CD4-positive, alpha-beta T cell (primary cell): ENCODE measurements around the gene INO80E. TPM values are rescaled to one million over a fixed set of nuclear protein-coding genes. Genes with fewer than 3 reads are reported as not detected.

ENCODE experiments used
- ATAC-seq: fragments of 200-7000 bp; cut with Tn5 transposase; one replicate; pipeline ENCODE4 v1.10.0; 2022; ENCODE audit warnings: mild to moderate bottlenecking; ENCODE audit not compliant: poor library complexity
- CTCF ChIA-PET: fragments of 350-600 bp; sonication (Branson Sonifier 250); formaldehyde crosslinking; loops from one replicate; lab custom pipeline; 2021; ENCODE audit warnings: antibody characterized with exemption, inconsistent platforms; lab: Charles Lee
- POLR2A ChIA-PET: fragments of 350-600 bp; sonication (Branson Sonifier 250); formaldehyde crosslinking; loops from one replicate; lab custom pipeline; 2021; ENCODE audit warnings: antibody characterized with exemption, inconsistent platforms; lab: Charles Lee
- DNase-seq, 14 experiments: peaks; one replicate each; pipeline ENCODE4 v3.0.0-alpha.2; 2013 to 2020; ENCODE audit warnings: mixed read lengths in 2 of 14
- H3K27ac ChIP-seq, 2 donors: one replicate each; pipeline versions ENCODE4 v1.5.1 to v1.7.0; 2013; ENCODE audit warnings: low read length in 2 of 2, low read depth in 1 of 2, mild to moderate bottlenecking in 1 of 2
- H3K27me3 ChIP-seq, 2 experiments: 1 replicate in 1 of 2; 2 replicates in 1 of 2; pipeline versions ENCODE4 v1.6.1 to v1.7.0; 2013; ENCODE audit warnings: low read length in 2 of 2, control low read depth in 1 of 2, mild to moderate bottlenecking in 1 of 2, moderate library complexity in 1 of 2; ENCODE audit not compliant: insufficient read depth in 2 of 2, control insufficient read depth in 1 of 2
- H3K36me3 ChIP-seq: one replicate; pipeline ENCODE4 v1.6.1; 2013; ENCODE audit warnings: low read length, control low read depth; ENCODE audit not compliant: insufficient read depth
- H3K4me1 ChIP-seq: one replicate; pipeline ENCODE4 v1.6.1; 2013; ENCODE audit warnings: low read length, control low read depth; ENCODE audit not compliant: insufficient read depth
- H3K4me3 ChIP-seq: one replicate; pipeline ENCODE4 v1.5.1; 2013; ENCODE audit warnings: mild to moderate bottlenecking, low read length, moderate library complexity
- H3K9me3 ChIP-seq, 2 experiments: 1 replicate in 1 of 2; 2 replicates in 1 of 2; pipeline versions ENCODE4 v1.6.1 to v1.7.0; 2013; ENCODE audit warnings: low read length in 2 of 2, mild to moderate bottlenecking in 2 of 2, control low read depth in 1 of 2, moderate library complexity in 1 of 2; ENCODE audit not compliant: control insufficient read depth in 1 of 2, insufficient read depth in 1 of 2
- H3K27ac Mint-ChIP-seq: one replicate; pipeline ENCODE4 v1.8.0; 2020; ENCODE audit warnings: mixed read lengths
- H3K27me3 Mint-ChIP-seq: one replicate; pipeline ENCODE4 v1.8.0; 2021; ENCODE audit warnings: mixed read lengths
- H3K36me3 Mint-ChIP-seq: one replicate; pipeline ENCODE4 v1.8.0; 2021; ENCODE audit warnings: low read depth, mixed read lengths
- H3K4me1 Mint-ChIP-seq: one replicate; pipeline ENCODE4 v1.8.0; 2021; ENCODE audit warnings: low read depth, mixed read lengths
- H3K4me3 Mint-ChIP-seq: one replicate; pipeline ENCODE4 v1.8.0; 2020; ENCODE audit warnings: mild to moderate bottlenecking, mixed read lengths
- H3K9me3 Mint-ChIP-seq: one replicate; pipeline ENCODE4 v1.8.0; 2020; ENCODE audit warnings: mixed read lengths
- CTCF ChIP-seq: fragments of 200-600 bp; IDR thresholded peaks from one replicate; pipeline ENCODE4 v1.8.0; 2022; ENCODE audit warnings: antibody characterized with exemption, mild to moderate bottlenecking
- intact Hi-C, 2 experiments: fragments of 100-400 bp; cut with DNase I in 1 of 2; cut with micrococcal nuclease in 1 of 2; formaldehyde crosslinking; loops; one replicate each; pipeline versions ENCODE4 v1.15.1 to v1.9.0; 2023 to 2025; cut with DNase I, micrococcal nuclease
- total RNA-seq, 174 experiments: library from RNA in 2 of 174; stranded (reverse) in 2 of 174; gene quantifications; one replicate each; pipeline ENCODE4 v1.2.3 and lab custom pipeline; 2021 to 2026

Gene INO80E
- total RNA-seq, 2 experiments from 2014 or later: 54.6 to 57.6 TPM

- H3K27ac Mint-ChIP-seq: no peak overlapping the region
- H3K9me3 Mint-ChIP-seq: no peaks in the 10 kb centered on the region
- no peak overlapping the region for H3K27ac ChIP-seq
- no peak overlapping the region for H3K4me3 ChIP-seq
- no peak for ATAC-seq
- no peaks in the 10 kb centered on the region for H3K4me1 ChIP-seq
- no peak overlapping the region for H3K4me3 Mint-ChIP-seq
- CTCF ChIA-PET: no interaction called here
- intact Hi-C loops: no loop called here
- DNase-seq: no peak
- H3K4me1 Mint-ChIP-seq: no peaks in the 10 kb centered on the region
- peaks cover 80% of the 10 kb centered on the region for H3K36me3 Mint-ChIP-seq
- TF ChIP-seq CTCF: no peak
- H3K9me3 ChIP-seq: no peaks in the 10 kb centered on the region
- no peaks in the 10 kb centered on the region for H3K27me3 ChIP-seq
- H3K36me3 ChIP-seq: peaks cover 89% of the 10 kb centered on the region
- no peaks in the 10 kb centered on the region for H3K27me3 Mint-ChIP-seq
- POLR2A ChIA-PET: interaction anchor here (1.4 kb wide), 1 partner anchor 25 kb away, joined by 4 read pairs; the partner anchor contains the start of gene TMEM219
Observed at GRCh38 chr16:29986931-29987330, 9.1 kb upstream of the INO80E start.

- peaks cover 80% of the 10 kb centered on the region for H3K36me3 Mint-ChIP-seq
- TF ChIP-seq CTCF: no peak
- H3K27ac Mint-ChIP-seq: no peak overlapping the region
- no peaks in the 10 kb centered on the region for H3K27me3 Mint-ChIP-seq
- H3K36me3 ChIP-seq: peaks cover 87% of the 10 kb centered on the region
- no peaks in the 10 kb centered on the region for H3K9me3 ChIP-seq
- POLR2A ChIA-PET: no interaction called here
- H3K27me3 ChIP-seq: no peaks in the 10 kb centered on the region
- H3K9me3 Mint-ChIP-seq: no peaks in the 10 kb centered on the region
- intact Hi-C loops: no loop called here
- H3K4me3 Mint-ChIP-seq: no peak overlapping the region
- H3K4me1 ChIP-seq: no peaks in the 10 kb centered on the region
- no peak overlapping the region for H3K27ac ChIP-seq
- ATAC-seq: no peak
- no peaks in the 10 kb centered on the region for H3K4me1 Mint-ChIP-seq
- CTCF ChIA-PET: no interaction called here
- DNase-seq: no peak
- no peak overlapping the region for H3K4me3 ChIP-seq
Observed at GRCh38 chr16:29987371-29988085, 8.5 kb upstream of the INO80E start.

- intact Hi-C loops: no loop called here
- CTCF ChIA-PET: no interaction called here
- peak overlapping the region; percentile 17 for H3K27ac Mint-ChIP-seq
Observed at GRCh38 chr16:29988346-29989075, 7.5 kb upstream of the INO80E start.

More at GRCh38 chr16:29988346-29989075, 7.5 kb upstream of the INO80E start:
- peaks cover 87% of the 10 kb centered on the region for H3K36me3 ChIP-seq
- H3K27ac ChIP-seq: no peak overlapping the region
- POLR2A ChIA-PET: interaction anchor here (0.9 kb wide), 1 partner anchor 15 kb away, joined by 4 read pairs; the partner anchor contains the start of gene TAOK2
- Mint-ChIP-seq H3K36me3 (peaks cover 73% of the 10 kb centered on the region), H3K9me3 (no peaks in the 10 kb centered on the region), H3K27me3 (no peaks in the 10 kb centered on the region), H3K4me1 (no peaks in the 10 kb centered on the region), H3K4me3 (no peak overlapping the region)
- no peak for TF ChIP-seq CTCF
- H3K4me3 ChIP-seq: no peak overlapping the region
- H3K27me3 ChIP-seq: no peaks in the 10 kb centered on the region
- no peak for DNase-seq
- no peaks in the 10 kb centered on the region for H3K4me1 ChIP-seq
- ATAC-seq: no peak
- no peaks in the 10 kb centered on the region for H3K9me3 ChIP-seq
